H9 (cell line): ENCODE data around the gene OR4C6. TPM values are rescaled to one million over a fixed set of nuclear protein-coding genes. Genes with fewer than 3 reads are reported as not detected.

ENCODE experiments used
- DNase-seq: peaks from one replicate; pipeline ENCODE4 v3.0.0-alpha.2; 2017
- H2AFZ ChIP-seq: one replicate; pipeline ENCODE4 v1.6.1; 2013; ENCODE audit warnings: mild to moderate bottlenecking, low read length, control low read depth, moderate library complexity
- H2AK5ac ChIP-seq: 2 replicates; pipeline ENCODE4 v1.6.1; 2013; ENCODE audit warnings: low read length, control low read depth, mixed read lengths; ENCODE audit not compliant: insufficient read length
- H2BK120ac ChIP-seq: one replicate; pipeline ENCODE4 v1.6.1; 2013; ENCODE audit warnings: low read depth, mild to moderate bottlenecking, low read length, control low read depth, inconsistent platforms; ENCODE audit not compliant: poor library complexity, severe bottlenecking
- H2BK12ac ChIP-seq: 2 replicates; pipeline ENCODE4 v1.6.1; 2013; ENCODE audit warnings: low read length, control low read depth, mixed read lengths, low read depth; ENCODE audit not compliant: insufficient read length
- H2BK15ac ChIP-seq: 2 replicates; pipeline ENCODE4 v1.6.1; 2013; ENCODE audit warnings: low read depth, low read length, control low read depth
- H2BK20ac ChIP-seq: one replicate; pipeline ENCODE4 v1.6.1; 2013; ENCODE audit warnings: low read depth, mild to moderate bottlenecking, low read length, control low read depth, inconsistent platforms; ENCODE audit not compliant: poor library complexity, severe bottlenecking
- H2BK5ac ChIP-seq: 2 replicates; pipeline ENCODE4 v1.6.1; 2013; ENCODE audit warnings: low read length, control low read depth, mixed read lengths; ENCODE audit not compliant: insufficient read length
- H3K14ac ChIP-seq: 2 replicates; pipeline ENCODE4 v1.6.1; 2013; ENCODE audit warnings: low read length, control low read depth; ENCODE audit not compliant: insufficient read depth
- H3K18ac ChIP-seq: 2 replicates; pipeline ENCODE4 v1.6.1; 2013; ENCODE audit warnings: low read depth, mild to moderate bottlenecking, mixed read lengths, low read length, control low read depth; ENCODE audit not compliant: insufficient read length
- H3K23ac ChIP-seq: 2 replicates; pipeline ENCODE4 v1.6.1; 2013; ENCODE audit warnings: low read length, control low read depth, mixed read lengths, low read depth; ENCODE audit not compliant: insufficient read length
- H3K23me2 ChIP-seq: 2 replicates; pipeline ENCODE4 v1.6.1; 2013; ENCODE audit warnings: low read depth, mild to moderate bottlenecking, mixed read lengths, low read length, control low read depth; ENCODE audit not compliant: insufficient read length, poor library complexity, severe bottlenecking
- H3K27ac ChIP-seq: 2 replicates; pipeline ENCODE4 v1.5.1; 2013; ENCODE audit warnings: low read length, control low read depth, mixed read lengths, low read depth; ENCODE audit not compliant: insufficient read length
- H3K27me3 ChIP-seq: 2 replicates; pipeline ENCODE4 v1.6.1; 2013; ENCODE audit warnings: low read length, control low read depth, inconsistent platforms; ENCODE audit not compliant: insufficient read depth
- H3K4ac ChIP-seq: 2 replicates; pipeline ENCODE4 v1.6.1; 2013; ENCODE audit warnings: low read depth, mild to moderate bottlenecking, control low read depth, inconsistent platforms, low read length, moderate library complexity
- H3K4me1 ChIP-seq: 2 replicates; pipeline ENCODE4 v1.6.1; 2013; ENCODE audit warnings: low read length, control low read depth, inconsistent platforms; ENCODE audit not compliant: insufficient read depth
- H3K4me2 ChIP-seq: 2 replicates; pipeline ENCODE4 v1.6.1; 2013; ENCODE audit warnings: low read length, control low read depth, mixed read lengths; ENCODE audit not compliant: insufficient read length, insufficient read depth
- H3K56ac ChIP-seq: 2 replicates; pipeline ENCODE4 v1.6.1; 2013; ENCODE audit warnings: low read depth, mild to moderate bottlenecking, mixed read lengths, low read length, control low read depth; ENCODE audit not compliant: insufficient read length
- H3K79me1 ChIP-seq: 2 replicates; pipeline ENCODE4 v1.6.1; 2013; ENCODE audit warnings: low read depth, mild to moderate bottlenecking, moderate library complexity, low read length, control low read depth, inconsistent platforms; ENCODE audit not compliant: insufficient read depth, poor library complexity, severe bottlenecking
- H3K79me2 ChIP-seq: 2 replicates; pipeline ENCODE4 v1.6.1; 2013; ENCODE audit warnings: low read length, control low read depth, inconsistent platforms; ENCODE audit not compliant: insufficient read depth
- H3K9ac ChIP-seq: 2 replicates; pipeline ENCODE4 v1.6.1; 2013; ENCODE audit warnings: low read length, control low read depth, mixed read lengths; ENCODE audit not compliant: insufficient read length; ENCODE audit errors: extremely low read depth
- H3K9me3 ChIP-seq: one replicate; pipeline ENCODE4 v1.6.1; 2013; ENCODE audit warnings: low read depth, low read length, inconsistent platforms; ENCODE audit not compliant: control insufficient read depth
- H3T11ph ChIP-seq: one replicate; pipeline ENCODE4 v1.6.1; 2013; ENCODE audit warnings: mild to moderate bottlenecking, low read length, control low read depth, inconsistent platforms
- H4K20me1 ChIP-seq: one replicate; pipeline ENCODE4 v1.6.1; 2013; ENCODE audit not compliant: control insufficient read depth, insufficient read length, insufficient read depth
- H4K5ac ChIP-seq: 2 replicates; pipeline ENCODE4 v1.6.1; 2013; ENCODE audit warnings: low read depth, mild to moderate bottlenecking, mixed read lengths, low read length, control low read depth; ENCODE audit not compliant: insufficient read length
- H4K8ac ChIP-seq: replicated peaks from 2 replicates; pipeline ENCODE4 v1.6.1; 2013; ENCODE audit warnings: low read length, control low read depth, mixed read lengths, low read depth; ENCODE audit not compliant: insufficient read length
- H4K91ac ChIP-seq: 2 replicates; pipeline ENCODE4 v1.6.1; 2013; ENCODE audit warnings: low read depth, mild to moderate bottlenecking, moderate library complexity, mixed read lengths, low read length, control low read depth; ENCODE audit not compliant: insufficient read length
- H3K27ac Mint-ChIP-seq, 3 experiments: 2 replicates in 2 of 3; 3 replicates in 1 of 3; pipeline ENCODE4 v1.8.0; 2020 to 2021; ENCODE audit warnings: mixed read lengths in 3 of 3, mild to moderate bottlenecking in 1 of 3, moderate library complexity in 1 of 3
- H3K27me3 Mint-ChIP-seq: 2 replicates; pipeline ENCODE4 v1.8.0; 2021; ENCODE audit warnings: low read depth, mild to moderate bottlenecking, moderate library complexity, mixed read lengths
- H3K36me3 Mint-ChIP-seq, 3 experiments: 2 replicates in 2 of 3; 3 replicates in 1 of 3; pipeline ENCODE4 v1.8.0; 2020 to 2021; ENCODE audit warnings: low read depth in 3 of 3, mixed read lengths in 3 of 3; ENCODE audit not compliant: insufficient read depth in 1 of 3
- H3K4me1 Mint-ChIP-seq, 2 experiments: 2 replicates each; pipeline ENCODE4 v1.8.0; 2020; ENCODE audit warnings: mixed read lengths in 2 of 2
- H3K4me3 Mint-ChIP-seq, 2 experiments: 2 replicates in 1 of 2; 3 replicates in 1 of 2; pipeline ENCODE4 v1.8.0; 2020 to 2021; ENCODE audit warnings: mild to moderate bottlenecking in 2 of 2, mixed read lengths in 2 of 2, moderate library complexity in 1 of 2
- H3K9me3 Mint-ChIP-seq, 2 experiments: 2 replicates in 1 of 2; 3 replicates in 1 of 2; pipeline ENCODE4 v1.8.0; 2020; ENCODE audit warnings: mild to moderate bottlenecking in 2 of 2, mixed read lengths in 2 of 2, moderate library complexity in 1 of 2
- CTCF ChIP-seq: fragments of 200-600 bp; sonication (generic); conservative IDR thresholded peaks from 3 replicates; pipeline ENCODE4 v1.8.0; 2021; ENCODE audit warnings: antibody characterized with exemption, mild to moderate bottlenecking
- WGBS: extraction: QIAGEN DNeasy Blood & Tissue Kit; methylation state at CpG from one replicate; pipeline ENCODE4 v1.1.7; 2013; ENCODE audit warnings: missing lambda C conversion rate, low lambda C conversion rate, mixed read lengths; ENCODE audit not compliant: insufficient read length; ENCODE audit errors: extremely low coverage; 5-methylcytosine and 5-hydroxymethylcytosine counted together
- total RNA-seq: library from RNA; stranded (reverse); gene quantifications from 2 replicates; pipeline ENCODE4 v1.2.1, GENCODE V29; 2021

The OR4C6 gene
- total RNA-seq, 1 experiment from 2014 or later, result not detected

- Histone ChIP-seq H2BK12ac (no peak overlapping the region), H3T11ph (no peak overlapping the region), H2BK15ac (no peak overlapping the region), H3K4me1 (no peaks in the 10 kb centered on the region), H3K79me1 (no peaks in the 10 kb centered on the region), H3K27ac (no peak overlapping the region), H3K9ac (no peak overlapping the region), H2AFZ (no peak overlapping the region), H2BK120ac (no peak overlapping the region), H3K23me2 (no peaks in the 10 kb centered on the region), H4K8ac (no peak overlapping the region), H4K5ac (no peak overlapping the region), H3K9me3 (peaks cover 24% of the 10 kb centered on the region), H2BK20ac (no peak overlapping the region), H3K79me2 (no peaks in the 10 kb centered on the region), H3K4ac (no peak overlapping the region), H3K4me2 (no peak overlapping the region), H3K27me3 (no peaks in the 10 kb centered on the region), H4K20me1 (no peaks in the 10 kb centered on the region), H2AK5ac (no peak overlapping the region), H3K23ac (no peak overlapping the region), H4K91ac (no peak overlapping the region), H3K18ac (no peak overlapping the region), H3K56ac (no peak overlapping the region), H2BK5ac (no peak overlapping the region), H3K14ac (no peak overlapping the region)
- TF ChIP-seq CTCF, result peak; percentile 43; the same call in 2 of the 3 replicates
- H3K27me3 Mint-ChIP-seq, result no peaks in the 10 kb centered on the region; the same call in 1 of the 2 replicates
- no peak overlapping the region for H3K27ac Mint-ChIP-seq
- DNase-seq, result no peak
- peaks cover 63 to 80% of the 10 kb centered on the region in 2 experiments for H3K9me3 Mint-ChIP-seq
- H3K4me1 Mint-ChIP-seq, result no peaks in the 10 kb centered on the region
- peaks cover 0 to 11% (median 3%) of the 10 kb centered on the region in 3 experiments; a peak in 3 of 7 replicates for H3K36me3 Mint-ChIP-seq
- WGBS, result no CpG with 5 or more reads among the region's 10 CpGs
- no peak overlapping the region; a peak in 1 of 5 replicates for H3K4me3 Mint-ChIP-seq
Observed at GRCh38 chr11:55714982-55715888, 53.2 kb downstream of the OR4C6 start.

Other genes starting within 250 kb of the OR4C6 start
- gene OR4C15, start 107.7 kb upstream of the OR4C6 start, total RNA-seq, result not detected in 2 replicates
- gene OR4C16, start 90.1 kb upstream of the OR4C6 start, total RNA-seq, result not detected in 2 replicates
- not detected in 2 replicates for gene OR4C11, start 54.6 kb upstream of the OR4C6 start, total RNA-seq
- not detected in 2 replicates for gene OR4P4, start 27.1 kb upstream of the OR4C6 start, total RNA-seq
- not detected in 2 replicates for gene OR4S2, start 13.9 kb upstream of the OR4C6 start, total RNA-seq
- not detected in 2 replicates for gene OR5D13, start 111.2 kb downstream of the OR4C6 start, total RNA-seq
- not detected in 2 replicates for gene OR5D14, start 133.4 kb downstream of the OR4C6 start, total RNA-seq
- not detected in 2 replicates for gene OR5L1, start 149.2 kb downstream of the OR4C6 start, total RNA-seq
- gene OR5D18, start 157.4 kb downstream of the OR4C6 start, total RNA-seq, result not detected in 2 replicates
- not detected in 2 replicates for gene OR5L2, start 165.0 kb downstream of the OR4C6 start, total RNA-seq
- gene OR5D16, start 176.6 kb downstream of the OR4C6 start, total RNA-seq, result not detected in 2 replicates
- not detected in 2 replicates for gene TRIM51, start 221.1 kb downstream of the OR4C6 start, total RNA-seq